Esophagus muscularis mucosa (tissue), 3 donors: ENCODE data around the gene CPEB4.

Experiments used
- POLR2A ChIP-seq: fragments of 450-650 bp; IDR thresholded peaks from one replicate; pipeline ENCODE4 v1.6.1; 2017; ENCODE audit warnings: antibody characterized with exemption, moderate library complexity, mild to moderate bottlenecking, low read depth
- POLR2AphosphoS5 ChIP-seq, 2 donors: sonication (generic); formaldehyde crosslinking; IDR thresholded peaks; one replicate each; pipeline ENCODE4 v1.6.1; 2017; ENCODE audit warnings: antibody characterized with exemption in 2 of 2
- TF ChIP-seq, protein P1 (sequence below), 3 experiments: fragments of 200-600 bp in 2 of 3; fragments of 450-650 bp in 1 of 3; sonication (generic) in 2 of 3; IDR thresholded peaks; one replicate each; pipeline ENCODE4 v1.5.1; 2017 to 2019; ENCODE audit warnings: antibody characterized with exemption in 3 of 3, mild to moderate bottlenecking in 2 of 3, moderate library complexity in 1 of 3

DNA sequence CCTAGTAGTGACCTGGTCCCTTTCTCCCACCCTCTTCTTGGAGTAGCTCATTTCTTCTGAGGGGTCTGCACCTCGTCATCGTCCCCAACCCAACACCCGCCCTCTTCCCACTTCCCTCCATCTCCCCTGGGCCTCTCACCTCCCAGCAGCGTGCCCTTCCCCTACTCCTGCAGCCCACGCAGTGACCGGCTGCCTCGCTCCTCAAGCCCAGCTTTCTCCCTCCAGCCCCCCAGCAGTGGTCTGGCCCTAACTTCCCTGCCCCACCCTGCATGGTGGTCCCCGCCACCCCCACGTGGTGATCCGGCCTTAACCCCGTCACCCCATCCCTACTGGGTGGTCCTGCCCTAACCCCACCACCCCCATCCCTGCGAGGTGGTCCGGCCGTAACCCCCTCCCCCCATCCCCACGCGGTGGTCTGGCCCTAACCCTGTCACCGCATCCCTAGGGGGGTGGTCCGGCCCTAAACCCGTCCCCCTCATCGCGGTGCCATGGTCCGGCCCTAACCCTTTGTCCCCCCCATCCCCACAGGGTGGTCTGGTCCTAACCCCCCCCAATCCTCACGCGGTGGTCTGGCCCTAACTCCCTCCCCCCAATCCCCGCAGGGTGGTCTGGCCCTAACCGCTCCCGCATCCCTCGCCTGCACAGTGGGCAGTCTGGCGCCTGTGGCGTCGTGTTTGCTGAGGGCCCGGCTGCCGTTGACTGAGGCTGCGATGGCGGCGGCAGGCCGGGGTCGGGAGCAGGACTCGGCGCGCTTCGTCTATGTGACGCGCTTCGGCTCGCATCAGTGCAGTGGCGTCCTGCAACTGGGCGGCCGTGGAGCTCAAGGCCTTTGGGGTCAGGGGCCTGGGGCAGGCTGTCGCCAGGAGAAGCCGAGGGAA lies 100.6 kb downstream of the CPEB4 start, which contains the start of gene C5orf47:
- TF ChIP-seq, protein P1, sequence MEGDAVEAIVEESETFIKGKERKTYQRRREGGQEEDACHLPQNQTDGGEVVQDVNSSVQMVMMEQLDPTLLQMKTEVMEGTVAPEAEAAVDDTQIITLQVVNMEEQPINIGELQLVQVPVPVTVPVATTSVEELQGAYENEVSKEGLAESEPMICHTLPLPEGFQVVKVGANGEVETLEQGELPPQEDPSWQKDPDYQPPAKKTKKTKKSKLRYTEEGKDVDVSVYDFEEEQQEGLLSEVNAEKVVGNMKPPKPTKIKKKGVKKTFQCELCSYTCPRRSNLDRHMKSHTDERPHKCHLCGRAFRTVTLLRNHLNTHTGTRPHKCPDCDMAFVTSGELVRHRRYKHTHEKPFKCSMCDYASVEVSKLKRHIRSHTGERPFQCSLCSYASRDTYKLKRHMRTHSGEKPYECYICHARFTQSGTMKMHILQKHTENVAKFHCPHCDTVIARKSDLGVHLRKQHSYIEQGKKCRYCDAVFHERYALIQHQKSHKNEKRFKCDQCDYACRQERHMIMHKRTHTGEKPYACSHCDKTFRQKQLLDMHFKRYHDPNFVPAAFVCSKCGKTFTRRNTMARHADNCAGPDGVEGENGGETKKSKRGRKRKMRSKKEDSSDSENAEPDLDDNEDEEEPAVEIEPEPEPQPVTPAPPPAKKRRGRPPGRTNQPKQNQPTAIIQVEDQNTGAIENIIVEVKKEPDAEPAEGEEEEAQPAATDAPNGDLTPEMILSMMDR (IDR thresholded peaks at IDR 0.05): no peak
- TF ChIP-seq POLR2AphosphoS5 (IDR thresholded peaks at IDR 0.05) (no peak), POLR2A (no peak)
